GM12878 (cell line): ENCODE results near the gene GABRB2. TPM values are rescaled to one million over a fixed set of nuclear protein-coding genes. Genes with fewer than 3 reads are reported as not detected.

ENCODE experiments used
- ATAC-seq: fragments of 200-7000 bp; cut with Tn5 transposase; 3 replicates; pipeline ENCODE4 v1.9.1; 2020; ENCODE audit warnings: mild to moderate bottlenecking, moderate library complexity
- BruUV-seq: library from RNA; stranded (reverse); fragments of 400-500 nt; replicated peaks from 2 replicates; lab custom pipeline; 2021; lab: Mats Ljungman, UMichigan
- CTCF ChIA-PET: fragments of 300-600 bp; sonication (Branson Sonifier 250); formaldehyde crosslinking; extraction: SDS; loops from one replicate; lab custom pipeline; 2021; ENCODE audit warnings: inconsistent platforms; lab: Yijun Ruan, JAX
- POLR2A ChIA-PET: fragments of 350-600 bp; formaldehyde crosslinking; extraction: SDS; loops from one replicate; lab custom pipeline; 2021; ENCODE audit warnings: inconsistent platforms; lab: Charles Lee
- RAD21 ChIA-PET: fragments of 300-600 bp; sonication (Branson Sonifier 250); formaldehyde crosslinking; loops from one replicate; lab custom pipeline; 2023; ENCODE audit warnings: antibody characterized with exemption; ENCODE audit not compliant: unreplicated experiment; lab: Charles Lee
- SMC1A ChIA-PET: fragments of 300-600 bp; sonication (Branson Sonifier 250); formaldehyde crosslinking; loops from one replicate; lab custom pipeline; 2023; ENCODE audit not compliant: unreplicated experiment, uncharacterized antibody; lab: Charles Lee
- DNase-seq: peaks from one replicate; pipeline ENCODE4 v3.0.0-alpha.2; 2011; ENCODE audit warnings: low read depth, low spot score
- FAIRE-seq: peaks from 3 replicates; lab custom pipeline; 2011; peaks lifted over from hg19 to GRCh38; lab: Jason Lieb, UNC
- H2AFZ ChIP-seq: 2 replicates; pipeline ENCODE4 v1.6.0; 2011; ENCODE audit warnings: low read depth, low read length, control low read depth; ENCODE audit not compliant: control insufficient read depth
- H3K27ac ChIP-seq: 2 replicates; pipeline ENCODE4 v1.5.1; 2011; ENCODE audit warnings: control low read depth; ENCODE audit not compliant: control insufficient read depth, insufficient read depth
- H3K27me3 ChIP-seq, 2 experiments: replicated peaks in 1 of 2; 2 replicates each; pipeline versions ENCODE4 v1.6.0 to v1.6.1; 2011; ENCODE audit warnings: low read length in 1 of 2; ENCODE audit not compliant: control insufficient read depth in 2 of 2, insufficient read depth in 2 of 2
- H3K36me3 ChIP-seq, 2 experiments: 2 replicates each; pipeline ENCODE4 v1.5.1; 2011; ENCODE audit warnings: low read length in 1 of 2; ENCODE audit not compliant: control insufficient read depth in 2 of 2, insufficient read depth in 2 of 2
- H3K4me1 ChIP-seq: 2 replicates; pipeline ENCODE4 v1.6.1; 2011; ENCODE audit warnings: mild to moderate bottlenecking, low read length, moderate library complexity, mixed read lengths; ENCODE audit not compliant: control insufficient read depth, insufficient read depth
- H3K4me2 ChIP-seq: 2 replicates; pipeline ENCODE4 v1.6.0; 2011; ENCODE audit warnings: control low read depth; ENCODE audit not compliant: control insufficient read depth, insufficient read depth
- H3K4me3 ChIP-seq: fragments of 200-600 bp; sonication (generic); 2 replicates; pipeline ENCODE4 v1.5.1; 2016
- H3K79me2 ChIP-seq: 2 replicates; pipeline ENCODE4 v1.6.0; 2011; ENCODE audit warnings: low read length; ENCODE audit not compliant: control insufficient read depth, insufficient read depth
- H3K9ac ChIP-seq: 2 replicates; pipeline ENCODE4 v1.8.0; 2011; ENCODE audit warnings: low read length, control low read depth, mixed read lengths; ENCODE audit not compliant: control insufficient read depth, insufficient read depth
- H3K9me3 ChIP-seq: replicated peaks from 3 replicates; pipeline ENCODE4 v1.5.1; 2011; ENCODE audit warnings: mild to moderate bottlenecking, low read length; ENCODE audit not compliant: control insufficient read depth, insufficient read depth
- H4K20me1 ChIP-seq: 2 replicates; pipeline ENCODE4 v1.6.0; 2011; ENCODE audit not compliant: control insufficient read depth, insufficient read depth
- ATF2 ChIP-seq: IDR thresholded peaks from 2 replicates; pipeline ENCODE4 v1.6.1; 2012; ENCODE audit warnings: low read length, inconsistent platforms
- ATF7 ChIP-seq: fragments of 450-650 bp; IDR thresholded peaks from 2 replicates; pipeline ENCODE4 v1.6.1; 2016; ENCODE audit warnings: low read depth, mild to moderate bottlenecking
- CHD1 ChIP-seq: IDR thresholded peaks from 2 replicates; pipeline ENCODE4 v1.6.1; 2012; ENCODE audit warnings: low read depth, low read length, improper control_type of control experiment
- KLF5 ChIP-seq: fragments of 450-650 bp; IDR thresholded peaks from 2 replicates; pipeline ENCODE4 v1.6.1; 2014; ENCODE audit warnings: mild to moderate bottlenecking; ENCODE audit not compliant: partially characterized antibody
- NKRF ChIP-seq: fragments of 450-650 bp; conservative IDR thresholded peaks from 2 replicates; pipeline ENCODE4 v1.6.1; 2017; ENCODE audit warnings: mild to moderate bottlenecking, moderate library complexity
- PBX3 ChIP-seq: IDR thresholded peaks from 2 replicates; pipeline ENCODE4 v1.6.1; 2011; ENCODE audit warnings: mild to moderate bottlenecking, low read depth, low read length, moderate library complexity; ENCODE audit not compliant: insufficient replicate concordance
- SPI1 ChIP-seq: IDR thresholded peaks from 2 replicates; pipeline ENCODE4 v1.6.1; 2011; ENCODE audit warnings: low read depth, mild to moderate bottlenecking, low read length, moderate library complexity, borderline replicate concordance; ENCODE audit not compliant: insufficient read depth
- SUPT20H ChIP-seq: IDR thresholded peaks from 2 replicates; pipeline ENCODE4 v1.6.1; 2011; ENCODE audit warnings: low read depth, mild to moderate bottlenecking, low read length, moderate library complexity, borderline replicate concordance; ENCODE audit not compliant: control insufficient read depth
- TAF1 ChIP-seq: IDR thresholded peaks from 2 replicates; pipeline ENCODE4 v1.6.1; 2011; ENCODE audit warnings: mild to moderate bottlenecking, low read depth, low read length, borderline replicate concordance
- ZBTB11 ChIP-seq: fragments of 450-650 bp; formaldehyde crosslinking; IDR thresholded peaks from 2 replicates; pipeline ENCODE4 v1.5.0; 2022; ENCODE audit warnings: mild to moderate bottlenecking, missing genetic modification characterization
- ZBTB4 ChIP-seq: fragments of 450-650 bp; formaldehyde crosslinking; IDR thresholded peaks from 2 replicates; pipeline ENCODE4 v1.4.0; 2022; ENCODE audit warnings: mild to moderate bottlenecking, moderate library complexity
- WGBS: methylation state at CpG from one replicate; pipeline ENCODE4 v1.1.6; 2016; ENCODE audit warnings: low lambda C conversion rate; ENCODE audit not compliant: insufficient replicate concordance, insufficient coverage; ENCODE audit errors: missing lambda C conversion rate; 5-methylcytosine and 5-hydroxymethylcytosine counted together
- in situ Hi-C: fragments of 300-500 bp; cut with MboI; formaldehyde crosslinking; loops from 9 replicates; pipeline ENCODE4 v1.14.3; 2018; ENCODE audit warnings: mixed read lengths
- intact Hi-C: fragments of 100-400 bp; cut with micrococcal nuclease; formaldehyde crosslinking; loops from one replicate; pipeline ENCODE4 v1.14.2; 2022; ENCODE audit not compliant: unreplicated experiment
- polyA plus RNA-seq, 11 experiments: library from polyadenylated mRNA; depleted of rRNA in 4 of 11; unstranded in 6 of 11; stranded (reverse) in 5 of 11; fragments of >200 nt; fragmentation: Nextera tagmentation in 4 of 11; fragmentation: Illumina TruSeq in 1 of 11; extraction: Ambion mirVana in 4 of 11; extraction: Trizol in 1 of 11; gene quantifications; 1 replicate in 1 of 11; 2 replicates in 10 of 11; pipeline versions ENCODE4 v1.2.1 to v1.2.3, GENCODE V29; 2011 to 2016; ENCODE audit warnings: inconsistent platforms in 2 of 11, missing spikeins in 2 of 11, low read depth in 1 of 11
- total RNA-seq, 4 experiments: library from RNA; depleted of rRNA in 3 of 4; stranded (reverse); fragments of >200 nt in 3 of 4; fragmentation: Illumina TruSeq in 1 of 4; extraction: Trizol in 1 of 4; gene quantifications; 2 replicates each; pipeline versions ENCODE4 v1.2.1 to v1.2.3, GENCODE V29; 2013 to 2021

GABRB2 gene
- total and polyA plus RNA-seq, 10 of the 15 experiments (the other 5 are each of a cell fraction or from before 2014, with no cell fraction given) = 0.12 to 0.85 (median 0.43) TPM

- CTCF ChIA-PET = no interaction called here
- Histone ChIP-seq H3K9ac (no peak overlapping the region), H2AFZ (no peak overlapping the region)
- TF ChIP-seq PBX3 = no peak
- no peak for TF ChIP-seq TAF1
- no peak for TF ChIP-seq ATF2
- TF ChIP-seq NKRF = no peak
- TF ChIP-seq SPI1 = no peak
- TF ChIP-seq CHD1 = no peak
- no peak for TF ChIP-seq ATF7
- no peak for TF ChIP-seq SUPT20H
- TF ChIP-seq ZBTB4 = no peak
- no peak for TF ChIP-seq ZBTB11 (CRISPR knock-in tag)
- no peak for TF ChIP-seq KLF5
These were observed 2.1 kb upstream of the GABRB2 start for GRCh38 chr5:161548487-161549094.

More at GRCh38 chr5:161548487-161549094, 2.1 kb upstream of the GABRB2 start:
- FAIRE-seq (no peak), DNase-seq (no peak), ATAC-seq (no peak)
- intact Hi-C loops (loop anchor here (5.0 to 10.0 kb wide), 2 partner anchors 376 to 1041 kb away; no protein-coding TSS in a partner anchor), in situ Hi-C loops (loop anchor here (10.0 kb wide), 2 partner anchors 1114 to 1796 kb away; no protein-coding TSS in a partner anchor)
- SMC1A ChIA-PET = no interaction called here
- Histone ChIP-seq H3K79me2 (no peaks in the 10 kb centered on the region), H3K27me3 (peaks cover 3 to 8% of the 10 kb centered on the region in 2 experiments; a peak in 2 of 4 replicates), H3K4me1 (no peaks in the 10 kb centered on the region), H3K27ac (no peak overlapping the region), H3K4me2 (no peak overlapping the region; the same call in 1 of the 2 replicates), H4K20me1 (no peaks in the 10 kb centered on the region), H3K9me3 (no peaks in the 10 kb centered on the region; the same call in 2 of the 3 replicates), H3K36me3 (no peaks in the 10 kb centered on the region), H3K4me3 (no peak overlapping the region; the same call in 1 of the 2 replicates)
- RAD21 ChIA-PET = no interaction called here
- POLR2A ChIA-PET = no interaction called here
- 56% methylated on average over 31 of the region's 32 CpGs for WGBS
- BruUV-seq = no TSS peak
